Measurements from ENCODE around the gene CTTNBP2NL.
"Not testable (repeated sequence)": the region's sequence is repeated elsewhere in the genome, so short reads cannot be mapped to it uniquely, and the experiment has no call there.

Gene CTTNBP2NL

DNA sequence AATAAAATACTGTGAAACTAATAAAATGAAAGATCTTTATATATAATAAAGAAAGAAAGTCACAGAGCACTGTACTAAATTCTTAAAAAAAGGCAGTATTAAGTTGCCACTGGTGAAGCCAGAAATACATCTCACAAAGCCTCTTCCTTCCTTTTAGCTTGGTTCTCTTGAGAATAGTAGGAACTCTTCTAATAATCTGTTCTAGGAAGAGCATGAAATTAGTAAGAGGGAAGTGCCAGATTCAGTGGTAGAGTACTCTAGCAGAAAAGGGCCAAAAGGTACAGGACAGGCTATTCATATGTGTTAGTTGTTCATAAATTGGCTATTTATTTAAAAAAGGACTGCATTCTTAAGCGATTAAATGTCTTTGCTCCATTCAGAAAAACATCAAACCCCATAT lies 33.7 kb downstream of the CTTNBP2NL start:
- no peak for DNase-seq

DNA sequence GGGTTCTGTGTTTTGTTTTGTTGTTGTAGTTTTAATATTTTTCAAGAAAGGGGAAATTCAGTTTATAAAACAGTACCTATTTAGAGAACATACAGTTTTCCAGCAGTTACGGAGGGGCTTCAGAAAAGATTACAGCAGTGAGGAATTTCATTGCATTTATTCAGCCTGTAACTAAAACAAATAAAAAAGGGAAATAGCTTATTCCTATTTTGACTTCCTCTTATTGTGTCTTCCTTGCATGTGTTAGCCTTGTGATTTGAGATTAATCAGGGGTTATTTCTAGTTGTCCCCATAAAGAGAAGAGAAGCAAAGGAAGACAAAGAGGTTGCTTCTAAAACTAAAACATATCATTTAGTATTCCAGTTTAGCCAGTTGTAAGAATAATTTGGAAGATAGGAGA lies 35.0 kb downstream of the CTTNBP2NL start:
- no peak for DNase-seq

DNA sequence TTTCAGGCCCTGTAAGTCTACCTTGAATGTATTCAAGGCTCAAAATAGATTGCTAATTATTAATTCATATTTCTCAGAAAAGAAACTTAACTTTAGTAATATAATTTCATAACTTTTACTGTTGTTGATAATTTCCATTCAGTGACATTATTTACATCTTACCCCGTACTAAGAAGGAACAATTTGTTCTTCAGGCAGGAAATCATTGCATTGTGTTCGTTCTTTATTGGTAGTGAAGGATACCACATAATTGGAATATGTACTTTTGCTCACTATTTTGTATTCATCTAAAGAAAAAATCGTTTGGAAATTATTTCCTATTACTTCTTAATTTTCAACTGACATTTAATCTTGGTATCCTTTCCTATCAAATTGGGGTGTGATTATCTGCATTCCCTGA lies 39.4 kb downstream of the CTTNBP2NL start:
- DNase-seq: no peak

DNA sequence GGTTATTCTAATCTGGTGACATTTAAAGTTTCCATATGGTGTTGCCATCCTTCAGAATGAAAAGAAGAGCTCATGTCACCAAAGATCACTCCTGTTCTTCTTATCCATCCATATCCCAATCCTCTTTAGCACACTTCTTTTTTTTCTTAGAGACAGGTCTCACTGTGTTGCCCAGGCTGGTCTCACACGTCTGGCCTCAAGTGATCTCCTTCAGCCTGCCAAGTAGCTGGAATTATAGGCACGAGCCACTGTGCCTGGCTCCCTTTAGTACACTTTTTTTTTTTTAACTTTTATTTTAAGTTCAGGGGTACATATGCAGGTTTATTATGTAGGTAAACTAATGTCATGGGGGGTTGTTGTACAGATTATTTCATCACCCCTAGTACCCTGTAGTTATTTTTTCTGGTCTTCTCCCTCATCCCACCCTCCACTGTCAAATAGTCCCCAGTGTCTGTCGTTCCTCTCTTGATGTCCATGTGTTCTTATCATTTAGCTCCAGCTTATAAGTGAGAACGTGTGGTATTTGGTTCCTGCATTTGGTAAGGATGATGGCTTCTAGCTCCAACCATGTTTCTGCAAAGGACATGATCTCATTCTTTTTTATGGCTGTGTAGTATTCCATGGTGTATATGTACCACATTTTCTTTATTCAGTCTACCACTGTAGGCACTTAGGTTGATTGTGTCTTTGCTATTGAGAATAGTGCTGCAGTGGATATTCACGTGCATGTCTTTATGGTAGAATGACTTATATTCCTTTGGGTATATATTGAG lies 40.6 kb downstream of the CTTNBP2NL start:
- DNase-seq: no peak

DNA sequence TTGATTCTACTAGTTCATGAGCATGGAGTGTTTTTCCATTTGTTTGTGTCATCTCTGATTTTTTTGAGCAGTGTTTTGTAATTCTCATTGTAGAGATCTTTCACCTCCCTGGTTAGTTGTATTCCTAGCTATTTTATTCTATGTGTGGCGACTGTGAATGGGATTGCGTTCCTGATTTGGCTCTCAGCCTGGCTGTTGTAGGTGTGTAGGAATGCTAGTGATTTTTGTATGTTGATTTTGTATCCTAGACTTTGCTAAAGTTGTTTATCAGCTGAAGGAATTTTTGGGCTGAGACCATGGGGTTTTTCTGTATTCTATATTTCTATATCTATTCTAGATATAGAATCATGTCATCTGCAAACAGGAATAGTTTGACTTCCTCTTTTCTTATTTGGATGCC lies 42.1 kb downstream of the CTTNBP2NL start:
- not testable (repeated sequence) for DNase-seq

DNA sequence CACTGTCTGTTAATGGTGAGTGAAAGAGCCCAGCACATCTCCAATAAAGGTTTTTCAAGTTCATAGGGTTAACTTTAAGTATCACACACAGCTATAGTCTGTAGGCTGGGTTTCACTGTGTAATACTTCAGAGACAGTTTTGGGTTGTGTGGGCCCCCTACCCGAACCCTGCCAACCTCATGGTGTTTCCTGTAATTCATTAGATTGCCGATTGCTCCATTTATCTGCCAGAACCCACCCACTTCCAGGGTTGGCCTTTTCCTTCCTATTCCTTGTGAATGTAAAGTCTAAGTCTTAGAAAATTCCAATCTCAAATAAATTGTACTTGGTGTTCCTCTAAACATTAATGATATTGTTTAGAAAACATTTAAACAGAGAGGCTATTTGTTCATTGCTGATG lies 43.6 kb downstream of the CTTNBP2NL start:
- DNase-seq: no peak

DNA sequence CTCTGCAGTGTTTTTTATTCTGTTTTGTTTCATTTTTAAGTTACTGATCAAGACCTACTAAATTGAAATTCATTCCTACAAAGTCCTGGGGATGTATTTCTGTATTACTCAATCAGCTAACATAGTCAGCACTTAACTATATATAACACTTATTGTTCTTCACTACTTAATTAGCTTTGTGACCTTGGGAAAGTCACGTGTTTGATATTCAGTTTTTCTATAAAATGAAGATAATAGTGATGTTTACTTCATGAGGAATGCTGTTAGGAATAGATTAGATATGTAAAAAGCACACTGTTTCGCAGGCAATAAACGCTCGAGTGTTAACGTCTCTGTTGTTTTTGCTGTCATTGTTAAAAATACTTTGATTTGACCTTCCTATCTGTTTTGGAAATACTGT lies 44.6 kb downstream of the CTTNBP2NL start:
- DNase-seq: no peak

DNA sequence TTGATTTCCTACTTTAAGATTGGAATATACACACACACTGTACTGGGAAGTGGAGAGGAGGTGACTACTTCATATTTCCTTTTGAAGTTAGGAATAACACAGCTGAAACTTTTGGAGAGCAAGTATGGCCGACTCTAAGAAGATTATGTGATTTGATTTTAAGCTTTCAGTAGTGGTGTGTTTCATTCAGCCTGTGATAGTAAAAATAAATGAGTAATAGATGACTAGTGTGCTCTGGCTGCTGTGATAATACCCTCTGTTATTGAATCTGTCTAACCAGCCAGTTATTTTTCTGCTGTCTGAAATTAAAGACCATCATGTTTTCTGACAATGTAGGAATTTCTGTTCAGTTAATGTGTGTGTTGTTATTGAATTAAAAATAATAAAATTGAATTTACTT lies 48.3 kb downstream of the CTTNBP2NL start:
- no peak for DNase-seq

DNA sequence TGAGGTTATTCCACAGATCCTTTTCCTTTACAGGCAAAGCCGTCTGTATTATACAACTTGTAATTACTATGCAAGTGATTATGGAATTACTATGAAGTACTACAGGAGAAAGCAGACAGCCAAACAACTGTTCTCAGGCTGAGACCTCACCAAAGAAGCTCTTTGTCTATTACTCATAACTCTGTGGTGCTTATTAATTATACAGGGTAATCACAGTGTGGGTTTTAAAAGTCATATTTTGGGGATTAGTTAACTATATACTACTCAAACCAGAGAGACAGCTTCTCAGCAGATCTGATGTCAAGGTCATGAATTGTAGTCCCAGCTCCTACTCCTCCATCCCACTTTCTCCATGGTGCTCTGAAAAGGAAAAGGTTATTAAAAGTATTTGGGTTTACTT lies 49.6 kb downstream of the CTTNBP2NL start:
- no peak for DNase-seq

DNA sequence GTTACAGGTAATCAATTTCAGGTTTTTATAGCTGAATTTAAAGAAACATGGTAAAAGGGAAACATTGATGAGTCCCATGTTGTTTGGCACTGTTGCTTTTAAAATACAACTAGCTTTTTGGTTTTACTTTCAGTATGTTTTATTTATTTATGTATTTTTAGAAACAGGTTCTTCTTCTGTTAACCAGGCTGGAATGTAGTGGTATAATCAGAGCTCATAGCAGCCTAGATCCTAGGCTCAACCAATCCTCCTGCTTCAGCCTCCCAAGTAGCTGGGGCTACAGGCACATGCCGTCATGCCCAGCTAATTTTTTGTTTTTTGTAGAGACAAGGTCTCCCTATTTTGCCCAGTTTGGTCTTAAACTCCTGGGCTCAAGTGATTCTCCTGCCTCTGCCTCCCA lies 50.4 kb downstream of the CTTNBP2NL start:
- no peak for DNase-seq

DNA sequence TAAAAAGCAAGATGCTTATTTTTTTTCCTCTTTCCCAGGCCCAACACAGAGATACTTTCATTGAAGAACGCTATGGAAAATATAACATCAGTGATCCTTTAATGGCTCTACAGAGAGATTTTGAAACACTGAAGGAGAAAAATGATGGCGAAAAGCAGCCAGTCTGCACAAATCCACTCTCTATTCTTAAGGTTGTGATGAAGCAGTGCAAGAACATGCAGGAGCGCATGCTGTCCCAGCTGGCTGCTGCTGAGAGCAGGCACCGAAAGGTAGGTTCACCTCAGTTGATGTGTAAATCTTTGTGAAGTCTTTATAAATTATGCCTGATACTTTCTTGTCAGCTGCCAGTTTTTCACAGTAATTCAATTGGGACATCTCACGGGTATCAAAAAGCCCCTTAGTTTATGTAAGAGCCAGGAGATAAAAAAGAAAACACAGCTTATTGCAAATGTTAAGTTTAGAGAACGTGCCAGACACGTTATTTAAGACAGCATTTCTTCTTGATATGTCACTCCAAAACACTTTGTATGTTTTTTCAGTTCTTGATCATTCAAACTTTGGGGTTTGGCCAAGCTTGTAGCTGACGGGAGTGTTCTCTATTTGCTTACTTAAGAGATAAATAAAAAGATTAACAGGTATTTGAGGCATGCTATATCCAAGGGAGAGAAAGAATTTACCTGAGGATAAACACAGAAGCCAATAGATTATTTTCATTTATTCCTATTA lies 53.1 kb downstream of the CTTNBP2NL start:
- no peak for DNase-seq

DNA sequence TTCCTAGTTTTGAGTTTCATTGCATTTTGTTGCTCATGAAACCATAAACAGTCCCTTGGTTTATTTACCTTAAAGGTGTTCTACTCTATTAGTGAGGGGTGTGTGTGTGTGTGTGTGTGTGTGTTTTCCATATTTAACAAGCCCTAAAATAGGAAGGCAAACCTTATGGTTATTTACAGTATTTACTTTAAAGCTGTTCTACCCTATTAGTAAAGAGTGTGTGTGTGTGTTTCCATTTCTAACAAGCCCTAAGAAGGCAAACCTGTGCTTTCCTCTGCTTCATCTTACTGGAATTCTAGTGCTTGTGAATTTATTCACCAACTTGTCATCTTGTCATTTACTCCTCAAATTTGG lies 53.6 kb downstream of the CTTNBP2NL start:
- DNase-seq: no peak

DNA sequence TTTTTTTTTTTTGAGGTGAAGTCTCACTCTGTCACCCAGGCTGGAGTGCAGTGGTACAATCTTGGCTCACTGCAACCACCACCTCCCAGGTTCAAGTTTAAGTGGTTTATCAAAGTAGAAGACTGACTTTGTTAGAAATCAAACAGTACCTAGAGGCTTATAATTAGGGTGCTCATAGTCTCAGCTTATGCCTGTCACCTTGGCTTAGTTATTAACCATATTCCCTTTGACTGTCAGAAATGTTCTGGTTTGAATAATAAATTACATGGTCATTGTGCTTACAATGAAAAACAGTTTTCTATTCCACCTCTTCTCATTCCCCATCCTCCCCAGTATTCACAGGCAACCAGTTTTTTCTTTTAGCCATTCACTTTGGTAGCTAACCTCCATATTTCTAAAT lies 54.8 kb downstream of the CTTNBP2NL start:
- no peak for DNase-seq

DNA sequence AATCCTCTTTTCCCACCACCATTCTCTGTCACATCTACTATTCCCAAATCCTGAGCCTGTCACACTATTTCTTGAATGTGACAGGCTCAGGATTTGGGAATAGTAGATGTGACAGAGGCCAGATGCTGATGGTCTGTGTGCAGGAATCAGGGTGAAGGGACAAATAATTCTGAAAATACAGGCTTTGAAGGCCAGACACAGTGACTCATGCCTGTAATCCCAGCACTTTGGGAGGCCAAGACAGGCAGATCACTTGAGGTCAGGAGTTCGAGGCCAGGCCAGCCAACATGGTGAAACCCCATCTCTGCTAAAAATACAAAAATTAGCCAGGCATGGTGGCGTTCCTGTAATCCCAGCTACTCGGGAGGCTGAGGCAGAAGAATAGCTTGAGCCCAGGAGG lies 55.3 kb downstream of the CTTNBP2NL start:
- DNase-seq: not testable (repeated sequence)

DNA sequence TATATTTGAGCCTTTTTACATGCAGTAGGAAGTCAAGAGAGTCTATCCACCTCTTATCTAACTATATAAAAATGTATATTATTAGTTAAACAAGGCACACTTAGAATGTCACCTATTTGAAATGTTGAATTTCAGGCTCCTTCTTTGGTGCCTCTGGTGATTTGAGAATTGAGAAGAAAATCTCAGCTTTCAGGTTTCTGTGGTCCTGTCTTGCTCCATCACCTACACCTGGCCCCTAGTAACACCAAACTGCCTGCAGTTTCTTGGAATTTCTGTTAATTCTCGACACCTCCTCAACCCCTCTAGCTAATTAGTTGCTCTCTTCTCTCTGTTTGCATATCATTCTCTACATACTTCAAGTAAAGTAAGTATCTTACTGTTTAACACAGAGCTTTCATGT lies 57.9 kb downstream of the CTTNBP2NL start:
- no peak for DNase-seq

DNA sequence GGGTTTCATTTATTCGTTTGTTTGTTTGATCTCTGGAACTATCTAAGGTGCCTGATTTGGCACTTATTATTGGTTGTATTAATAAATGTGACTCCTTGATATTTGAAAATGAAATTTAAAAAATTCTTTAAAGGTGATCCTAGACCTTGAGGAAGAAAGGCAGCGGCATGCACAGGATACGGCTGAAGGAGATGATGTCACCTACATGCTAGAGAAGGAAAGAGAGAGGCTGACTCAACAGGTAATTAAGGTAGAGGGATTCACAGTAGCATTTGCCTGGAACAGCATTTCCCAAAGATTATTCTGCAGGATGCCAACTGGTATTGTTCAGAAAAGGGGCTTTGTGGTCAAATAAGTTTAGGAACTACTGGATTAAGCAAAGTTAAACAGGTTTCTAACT lies 58.3 kb downstream of the CTTNBP2NL start:
- no peak for DNase-seq

DNA sequence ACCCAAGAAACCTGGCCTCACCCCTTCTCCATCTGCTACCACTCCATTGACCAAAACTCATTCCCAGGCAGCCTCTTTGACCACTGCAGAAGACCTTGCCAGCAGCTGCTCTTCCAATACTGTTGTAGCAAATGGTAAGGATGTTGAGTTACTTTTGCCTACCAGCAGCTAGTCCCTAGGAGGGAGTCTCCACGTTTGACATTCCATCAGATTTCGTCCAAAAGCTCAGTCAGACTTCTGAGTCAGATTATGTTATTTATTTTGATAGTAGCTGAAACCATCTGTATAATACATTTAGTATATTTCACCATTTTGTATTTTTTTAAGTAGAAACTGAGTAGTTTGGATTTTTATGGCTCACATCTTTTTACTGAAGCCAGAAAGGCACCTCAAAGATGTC lies 61.2 kb downstream of the CTTNBP2NL start:
- DNase-seq: no peak

DNA sequence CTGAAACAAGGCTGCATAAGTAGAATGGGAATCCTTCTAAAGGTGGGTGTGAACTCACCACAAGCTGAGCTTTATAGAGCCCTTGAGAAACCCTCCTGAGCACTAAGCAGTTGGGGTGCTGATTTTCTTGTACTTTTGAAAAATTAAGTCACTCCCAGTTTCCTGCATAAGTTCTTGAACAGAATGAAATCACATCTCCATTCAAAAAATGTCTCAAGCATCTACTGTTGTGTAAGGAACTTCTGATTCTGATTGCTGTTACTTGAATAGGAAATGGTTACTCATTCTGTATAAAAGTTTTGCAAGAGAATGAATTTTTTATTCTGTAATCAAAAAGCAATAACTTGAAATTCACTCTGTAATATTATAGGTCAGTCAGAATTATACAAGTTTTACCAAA lies 61.9 kb downstream of the CTTNBP2NL start:
- no peak for DNase-seq

DNA sequence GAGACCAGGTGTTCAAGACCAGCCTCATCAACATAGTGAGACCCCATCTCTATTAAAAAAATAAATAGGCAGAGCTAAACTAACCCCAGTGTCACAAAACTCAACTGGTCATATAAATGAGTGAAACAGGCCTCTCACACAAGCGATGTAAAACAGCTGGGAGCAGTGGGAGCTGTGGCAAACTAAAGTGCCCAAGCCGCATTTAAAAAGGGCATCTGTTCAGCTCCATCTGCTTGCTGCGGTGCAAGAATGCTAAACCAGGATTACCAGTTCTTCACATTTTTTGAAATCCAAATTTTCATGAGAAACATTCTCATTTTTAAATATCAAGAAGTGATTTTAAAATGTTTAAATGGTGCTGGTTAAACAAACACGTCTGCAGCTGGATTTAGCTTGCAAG lies 62.7 kb downstream of the CTTNBP2NL start:
- no peak for DNase-seq

DNA sequence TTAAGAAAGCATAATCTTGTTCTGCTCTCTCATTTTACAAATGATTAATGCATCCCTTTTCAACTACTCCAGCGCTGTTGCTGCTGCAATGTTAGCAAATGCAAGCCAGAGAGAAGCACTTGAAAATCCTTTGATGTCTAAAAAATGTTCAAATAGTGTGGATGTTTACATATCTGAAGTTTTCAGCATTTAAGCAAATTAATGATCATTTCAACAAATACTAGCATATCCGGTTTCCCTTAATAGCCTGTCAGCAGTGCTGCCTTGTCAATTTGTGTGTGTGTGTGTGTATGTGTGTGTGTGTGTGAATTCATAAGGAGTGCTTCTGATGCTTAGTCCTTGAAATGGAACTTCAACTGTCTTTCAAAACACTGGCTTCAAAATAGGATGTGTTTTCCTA lies 64.6 kb downstream of the CTTNBP2NL start:
- DNase-seq: no peak

DNA sequence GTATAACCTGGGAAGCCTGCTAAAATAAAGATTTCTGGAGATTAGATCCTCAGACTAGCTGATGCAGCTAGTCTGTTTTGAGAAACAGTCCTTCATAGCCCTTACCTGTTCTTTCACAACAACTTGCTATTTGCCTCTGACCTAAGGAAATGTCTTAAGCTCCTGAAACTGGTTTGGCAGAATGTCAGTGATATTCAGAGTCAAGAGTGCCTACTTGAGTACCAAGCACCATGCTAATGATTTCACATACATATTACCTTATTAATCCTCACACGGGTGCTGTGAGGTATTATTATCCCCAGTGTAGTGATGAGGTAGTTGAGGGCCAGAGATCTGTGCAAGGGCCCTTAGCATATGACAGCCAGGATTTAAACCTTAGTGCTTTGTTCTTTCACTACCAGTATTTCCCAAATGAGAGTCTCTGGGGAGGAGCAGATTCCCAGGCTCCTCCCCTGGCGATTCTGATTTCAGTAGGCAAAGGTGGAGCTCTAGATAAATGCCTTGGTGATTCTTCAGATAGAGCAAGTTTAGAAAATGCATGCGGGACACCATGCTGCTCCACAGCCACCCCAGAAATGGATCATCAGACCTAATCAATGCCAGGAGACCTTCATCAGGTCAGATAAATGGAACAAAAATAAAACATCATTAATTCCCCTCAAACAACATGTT lies 65.3 kb downstream of the CTTNBP2NL start:
- DNase-seq: no peak

DNA sequence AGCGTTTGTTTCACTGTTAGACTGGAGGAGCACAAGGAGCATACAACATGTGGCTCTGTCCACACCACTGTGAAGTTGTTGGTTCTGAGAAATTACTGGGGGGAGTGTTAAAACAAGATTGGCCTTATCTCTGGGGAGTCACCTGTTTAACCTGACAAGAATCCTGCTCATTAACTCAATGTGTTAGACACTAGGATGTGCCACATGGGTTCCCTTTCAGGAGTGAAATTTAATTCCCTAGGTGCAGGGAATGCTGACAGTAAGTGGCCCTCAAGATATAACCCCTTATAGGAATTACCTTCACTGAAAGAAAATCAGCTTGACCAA lies 66.9 kb downstream of the CTTNBP2NL start:
- no peak for DNase-seq

DNA sequence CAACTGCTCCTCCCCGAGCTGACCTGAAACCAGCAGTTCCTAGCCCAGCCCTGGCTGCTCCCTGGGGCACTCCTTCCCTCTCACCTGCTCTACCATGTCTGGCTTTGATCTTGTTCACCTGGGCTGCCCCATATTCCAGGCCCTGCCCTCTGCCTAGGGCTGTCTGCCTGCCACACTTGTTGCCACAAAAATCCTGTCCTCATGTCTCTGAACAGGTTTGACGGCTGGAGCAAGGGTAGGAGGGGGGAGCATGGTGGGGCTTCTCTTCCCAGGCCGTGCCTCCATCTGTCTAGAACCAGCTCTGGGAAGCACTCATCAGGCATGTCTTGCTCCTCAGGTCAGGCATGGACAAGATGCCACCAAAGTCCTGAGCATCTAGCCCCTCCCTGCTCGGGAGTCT lies 68.5 kb downstream of the CTTNBP2NL start:
- DNase-seq: no peak

DNA sequence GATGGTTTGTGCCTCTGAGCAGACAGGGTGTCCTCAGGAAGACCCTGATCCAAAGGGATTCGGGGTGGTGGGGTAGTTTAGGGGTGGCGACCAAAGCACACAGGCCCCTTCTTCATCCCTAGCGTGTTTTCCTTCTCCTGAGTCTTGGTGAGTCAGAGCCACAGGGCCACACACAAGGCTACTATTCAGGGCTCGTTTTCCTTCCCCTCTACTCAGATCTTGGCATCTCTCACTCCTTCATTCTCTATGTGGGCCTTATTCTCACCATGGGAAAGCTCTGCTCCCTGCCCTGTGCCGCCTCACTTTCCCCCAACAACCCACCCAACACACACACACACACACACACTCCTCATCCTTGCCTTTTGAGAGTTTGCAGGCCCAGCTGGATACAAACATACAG lies 69.1 kb downstream of the CTTNBP2NL start:
- DNase-seq: no peak
